RPMI7951 (cell line): ENCODE data around the gene NEK11. TPM values are rescaled to one million over a fixed set of nuclear protein-coding genes. Genes with fewer than 3 reads are reported as not detected.

Source experiments
- DNase-seq: peaks from one replicate; pipeline ENCODE4 v3.0.0-alpha.2; 2012; ENCODE audit warnings: low read depth
- total RNA-seq: library from RNA; depleted of rRNA; stranded (reverse); fragments of >200 nt; shearing (Covaris generic); gene quantifications from 2 replicates; pipeline ENCODE4 v1.2.3, GENCODE V29; 2014

Gene NEK11
- total RNA-seq, 1 experiment from 2014 or later = 4.0 TPM

DNA sequence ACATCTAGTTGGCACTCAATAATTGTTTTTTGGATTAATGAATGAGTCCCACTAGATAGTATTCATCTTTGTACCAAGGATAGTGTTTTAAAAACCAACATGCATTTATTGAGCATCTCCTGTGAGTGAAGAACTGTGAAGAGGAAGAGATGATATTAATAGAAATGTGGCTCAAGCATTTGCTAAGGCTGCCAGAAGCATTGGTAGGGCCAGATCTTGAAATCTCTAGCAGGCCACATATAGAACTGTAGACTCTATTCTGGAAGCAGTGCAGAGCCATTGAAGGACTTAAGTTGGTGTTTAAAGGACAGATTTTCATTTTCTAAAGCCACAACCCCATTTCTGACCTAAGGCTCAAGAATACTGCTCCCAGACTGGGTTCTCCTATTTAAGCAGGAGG lies 99.0 kb downstream of the NEK11 start:
- no peak for DNase-seq

DNA sequence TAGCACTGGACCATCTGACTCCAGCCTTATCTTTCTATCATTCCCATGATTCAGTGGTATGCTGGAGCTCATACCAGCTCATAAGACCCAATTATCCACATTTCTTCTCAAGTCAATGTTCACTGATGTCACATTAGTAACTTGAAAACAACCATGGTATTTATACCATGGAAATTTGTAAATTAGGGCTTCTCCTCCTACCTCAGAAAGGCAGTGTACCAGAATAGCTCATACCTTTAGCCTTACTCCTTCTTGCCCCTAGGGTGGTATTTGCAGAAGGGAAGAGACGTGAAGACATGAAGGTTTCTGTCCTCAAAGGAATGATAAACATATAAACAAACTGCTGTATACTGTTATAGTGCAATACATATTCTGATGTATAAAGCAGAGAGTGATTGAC lies 114.2 kb downstream of the NEK11 start:
- DNase-seq = no peak

DNA sequence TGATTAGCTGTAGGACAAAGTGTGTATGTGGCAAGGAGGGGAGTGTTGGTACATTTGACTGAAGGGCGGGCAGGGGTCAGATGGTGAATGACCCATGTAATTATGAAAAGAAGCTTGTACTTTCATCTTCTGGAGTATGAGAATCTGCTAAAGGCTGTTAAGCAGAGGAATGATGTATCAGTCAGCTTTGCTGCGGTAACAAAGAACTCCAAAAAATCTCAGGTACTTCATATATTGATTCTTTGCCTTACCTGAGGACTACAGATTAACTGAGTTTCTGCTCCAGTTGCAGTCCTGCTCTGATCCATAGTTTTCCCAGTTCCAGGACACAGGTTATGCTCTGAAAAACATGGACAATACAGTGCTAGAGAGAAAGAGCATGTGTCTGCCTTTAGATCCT lies 115.1 kb downstream of the NEK11 start:
- no peak for DNase-seq

DNA sequence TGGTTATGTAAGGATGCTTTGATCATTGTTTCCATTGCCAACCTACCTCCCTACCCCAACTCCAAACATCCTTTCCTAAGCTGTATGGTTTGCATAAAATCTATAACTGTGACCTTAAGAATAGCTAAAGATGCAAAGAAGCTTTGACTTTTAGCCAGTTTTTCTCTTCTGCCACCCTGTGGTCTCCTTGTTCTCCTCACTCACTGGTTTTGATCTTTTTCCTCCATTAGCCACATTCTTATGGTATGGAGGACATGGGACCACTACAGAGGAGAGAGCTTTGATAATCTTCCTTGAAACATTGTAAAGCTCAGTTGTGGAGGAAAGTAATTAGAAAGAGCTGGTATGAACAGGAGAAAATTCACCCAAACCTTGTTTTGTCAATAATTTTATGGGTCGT lies 115.9 kb downstream of the NEK11 start:
- no peak for DNase-seq

DNA sequence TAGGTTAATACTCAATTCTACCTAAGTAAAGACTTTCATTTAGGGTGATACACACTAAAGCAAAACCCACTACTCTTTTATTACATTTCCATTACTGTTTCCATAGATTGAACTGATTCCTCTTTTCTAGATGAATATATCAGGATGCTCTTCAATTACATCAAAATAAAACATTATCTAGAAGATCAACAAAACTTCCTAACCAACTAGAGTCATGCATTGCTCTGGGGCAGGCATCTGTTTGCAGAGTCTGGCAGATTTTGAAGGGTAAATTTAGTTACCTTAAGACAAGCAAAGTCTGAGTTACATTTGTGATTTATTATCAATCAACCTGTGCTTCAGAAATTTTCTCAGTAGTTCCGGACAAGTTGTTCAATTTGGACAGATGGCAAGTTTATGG lies 117.1 kb downstream of the NEK11 start:
- DNase-seq = no peak

DNA sequence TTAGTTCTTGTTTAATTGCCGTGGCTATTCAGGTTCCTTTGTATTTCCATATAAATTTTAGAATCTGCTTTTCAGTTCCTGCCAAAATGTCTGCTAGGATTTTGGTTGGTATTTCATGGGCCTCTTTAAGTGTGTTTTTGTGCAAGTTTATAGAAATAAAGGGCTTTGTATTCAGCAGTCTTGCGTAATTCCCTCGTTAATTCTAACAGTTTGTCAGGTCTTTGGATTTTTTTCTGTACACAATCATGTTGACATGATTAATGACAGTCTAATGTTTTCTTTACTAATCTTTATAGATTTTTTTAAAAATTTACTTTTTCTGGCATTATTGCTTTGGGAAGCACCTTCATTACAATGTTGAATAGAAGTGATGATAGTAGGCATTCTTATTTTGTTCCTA lies 120.9 kb downstream of the NEK11 start:
- DNase-seq = no peak

DNA sequence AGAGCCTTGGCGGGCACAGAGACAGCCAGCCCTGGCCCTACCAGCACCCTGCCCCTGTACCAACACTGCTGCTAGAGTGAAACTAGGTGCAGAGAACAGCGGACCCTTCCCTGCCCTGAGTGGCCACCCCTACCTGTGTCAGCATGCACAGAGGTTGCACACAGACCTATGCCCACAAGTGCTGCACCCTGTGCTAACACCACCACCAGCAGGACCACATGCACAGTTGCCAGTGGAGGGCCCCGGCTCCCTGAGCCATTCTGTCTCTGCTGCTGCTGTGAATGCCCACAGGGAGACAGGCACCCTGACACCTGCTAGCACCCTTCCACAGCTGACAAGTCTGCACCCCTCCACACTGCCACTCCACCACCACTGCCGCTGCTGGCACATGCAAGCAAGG lies 131.8 kb downstream of the NEK11 start:
- DNase-seq = no peak

DNA sequence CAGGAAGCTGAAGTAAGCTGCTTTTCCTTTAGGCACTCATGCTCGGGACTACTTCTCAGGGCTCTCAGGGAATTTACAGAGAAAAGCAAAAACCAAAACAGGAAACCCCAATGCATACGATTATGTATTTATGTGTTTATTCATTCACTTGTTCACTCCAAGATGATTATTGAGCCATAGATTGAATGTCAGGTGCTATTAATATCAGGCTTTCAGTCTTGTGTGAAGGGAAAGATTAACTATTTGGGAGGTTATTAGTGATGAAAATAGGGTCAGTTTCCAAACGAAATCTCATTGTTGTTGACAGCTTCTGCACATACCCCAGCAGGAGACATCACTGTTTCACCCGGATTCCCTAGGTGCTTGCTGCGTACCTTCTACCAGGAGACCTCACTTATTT lies 135.8 kb downstream of the NEK11 start:
- no peak for DNase-seq

DNA sequence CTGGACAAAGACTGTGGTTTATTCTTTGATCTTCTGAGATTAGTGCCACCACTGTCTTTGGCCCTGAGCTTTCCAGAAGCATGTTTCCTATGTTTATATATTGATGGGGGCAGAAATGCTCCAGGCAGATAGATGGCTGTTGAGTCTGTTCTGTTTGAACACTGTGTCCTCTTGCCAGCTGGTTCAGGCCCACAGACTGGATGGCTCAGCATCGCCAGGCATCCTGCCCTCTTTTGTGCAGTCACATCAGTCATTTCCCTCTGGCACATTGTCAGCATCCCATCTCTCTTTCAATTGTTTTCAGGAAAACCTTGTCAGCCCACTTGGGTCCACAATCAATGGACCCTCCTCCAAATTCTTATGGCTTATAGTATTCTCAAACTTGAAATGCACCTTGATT lies 141.2 kb downstream of the NEK11 start:
- DNase-seq = no peak

DNA sequence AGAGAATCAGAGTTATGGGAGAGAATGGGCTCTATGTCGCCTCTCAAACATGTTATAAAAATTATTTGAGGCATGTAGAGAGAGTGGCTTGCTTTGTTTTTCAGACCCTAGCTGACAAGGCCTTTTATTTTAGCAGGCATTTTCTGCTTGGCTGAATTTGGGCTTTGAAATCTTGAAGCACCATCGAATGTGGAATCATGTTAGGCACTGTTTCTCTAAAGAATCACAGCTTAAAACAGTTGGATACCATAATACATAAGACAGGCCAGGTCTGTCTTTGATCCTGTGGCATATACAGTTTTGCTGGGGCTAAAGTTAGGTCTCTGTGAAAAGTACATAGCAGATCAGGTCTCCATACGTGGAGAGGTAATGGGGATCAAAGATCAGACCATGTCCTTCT lies 142.7 kb downstream of the NEK11 start:
- no peak for DNase-seq

DNA sequence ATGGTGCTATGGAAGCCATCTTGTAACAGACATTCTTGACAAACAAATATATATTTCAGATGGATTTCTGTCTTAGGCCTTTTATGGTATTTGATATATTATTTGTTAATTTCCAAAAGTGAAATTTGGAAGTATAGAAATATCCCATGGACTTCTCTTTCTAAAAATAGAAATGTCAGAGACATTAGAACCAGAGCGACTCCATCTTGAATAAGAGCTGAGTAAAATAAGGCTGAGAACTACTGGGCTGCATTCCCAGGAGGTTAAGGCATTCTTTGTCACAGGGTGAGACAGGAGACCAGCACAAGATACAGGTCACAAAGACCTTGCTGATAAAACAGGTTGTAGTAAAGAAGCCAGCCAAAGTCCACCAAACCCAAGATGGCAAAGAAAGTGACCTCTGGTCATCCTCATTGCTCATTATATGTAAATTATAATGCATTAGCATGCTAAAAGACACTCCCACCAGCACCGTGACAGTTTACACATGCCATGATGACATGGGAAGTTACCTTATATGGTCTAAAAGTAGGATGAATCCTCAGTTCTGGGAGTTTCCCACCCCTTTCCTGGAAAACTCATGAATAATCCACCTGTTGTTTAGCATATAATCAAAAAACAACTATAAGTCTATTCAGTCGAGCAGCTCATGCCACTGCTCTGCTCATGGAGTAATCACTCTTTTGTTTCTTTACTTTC lies 146.0 kb downstream of the NEK11 start:
- no peak for DNase-seq

DNA sequence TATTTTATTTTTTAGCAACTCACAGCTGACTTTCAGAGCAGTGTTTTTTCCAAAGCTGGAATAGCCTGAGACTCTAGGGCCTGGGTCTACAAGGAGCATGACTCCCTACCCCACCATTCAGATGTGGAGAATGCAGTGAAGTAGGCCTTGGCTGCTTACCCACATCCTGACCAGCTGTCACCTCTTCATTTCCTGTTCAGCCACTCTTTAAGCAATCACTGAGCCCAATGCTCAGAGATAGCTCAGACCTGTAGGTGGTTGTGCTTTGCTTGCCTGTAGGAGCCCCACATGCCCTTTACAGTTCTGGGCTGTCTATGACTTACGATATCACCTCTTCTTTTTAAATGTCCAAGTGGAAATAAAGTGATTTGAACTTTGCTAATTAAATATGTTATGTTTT lies 148.1 kb downstream of the NEK11 start:
- peak; percentile 26 for DNase-seq

DNA sequence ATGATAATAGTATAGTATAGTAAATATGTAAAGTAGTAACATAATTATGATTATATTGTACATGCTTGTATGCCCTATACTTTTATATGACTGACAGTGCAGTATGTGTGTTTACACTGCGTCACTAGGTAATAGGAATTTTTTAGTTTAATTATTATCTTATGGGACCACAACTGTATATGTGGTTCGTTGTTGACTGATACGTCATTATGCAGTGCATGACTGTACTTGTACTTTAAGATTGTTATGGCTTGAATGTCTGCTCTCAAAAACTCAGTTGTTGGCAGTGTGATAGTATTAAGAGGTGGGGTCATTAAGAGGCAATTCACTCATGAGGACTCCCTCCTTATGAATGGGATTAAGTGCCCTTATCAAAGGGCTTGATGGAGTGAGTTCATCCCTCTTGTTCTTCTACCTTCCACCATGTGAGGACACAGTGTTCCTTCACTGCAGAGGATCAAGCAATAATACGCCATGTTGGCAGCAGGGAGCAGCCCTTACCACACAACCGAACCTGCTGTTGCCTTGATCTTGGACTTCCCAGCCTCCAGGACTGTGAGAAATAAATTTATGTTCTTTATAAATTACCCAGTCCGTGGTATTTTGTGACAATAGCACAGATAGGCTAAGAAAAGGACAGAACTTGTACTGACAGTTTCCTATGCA lies 152.2 kb downstream of the NEK11 start:
- DNase-seq = no peak

DNA sequence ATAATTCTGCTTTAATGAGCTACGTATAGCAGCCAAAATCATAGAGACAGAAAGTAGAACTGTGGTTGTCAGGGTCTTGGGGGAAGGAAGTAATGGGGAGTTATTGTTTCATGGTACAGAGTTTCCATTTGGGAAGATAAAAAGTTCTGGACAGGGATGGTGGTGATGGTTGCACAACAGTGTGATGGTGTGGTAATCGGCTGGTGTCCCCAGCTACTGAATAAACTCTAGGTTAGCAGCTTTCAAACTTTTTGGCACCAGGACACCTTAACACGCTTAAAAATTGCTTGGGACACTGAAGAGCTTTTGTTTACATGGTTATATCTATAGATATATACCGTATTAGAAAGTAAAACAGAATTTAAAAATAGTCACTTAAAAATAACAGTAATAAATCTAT lies 166.0 kb downstream of the NEK11 start:
- DNase-seq = no peak

DNA sequence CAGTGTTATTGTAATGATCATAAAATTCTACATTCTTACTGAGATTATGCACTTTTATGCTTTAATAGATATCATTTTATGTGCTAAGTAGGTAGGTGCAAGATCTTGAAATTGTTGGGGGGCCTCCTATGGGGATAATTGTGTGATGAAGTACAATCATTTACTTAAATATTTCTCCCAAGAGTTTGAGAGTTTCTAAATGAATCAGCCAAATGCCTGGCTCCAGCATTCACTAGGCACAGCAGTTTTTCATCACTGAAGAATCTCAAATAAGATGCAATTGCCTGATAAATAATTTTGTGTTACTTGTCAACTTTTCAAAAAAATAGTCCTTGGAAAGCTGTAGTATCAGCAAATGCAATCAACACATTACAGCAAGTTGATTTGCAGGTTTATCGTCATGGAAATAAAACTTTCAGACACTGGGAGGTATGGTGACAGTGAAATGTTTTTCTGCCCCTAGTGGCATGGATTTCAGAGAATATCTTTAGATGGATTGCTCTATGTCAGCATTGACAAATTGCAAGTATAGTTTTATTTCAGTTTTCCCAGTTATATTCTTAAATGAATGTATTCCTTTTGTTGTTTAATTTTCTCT lies 167.1 kb downstream of the NEK11 start:
- no peak for DNase-seq

DNA sequence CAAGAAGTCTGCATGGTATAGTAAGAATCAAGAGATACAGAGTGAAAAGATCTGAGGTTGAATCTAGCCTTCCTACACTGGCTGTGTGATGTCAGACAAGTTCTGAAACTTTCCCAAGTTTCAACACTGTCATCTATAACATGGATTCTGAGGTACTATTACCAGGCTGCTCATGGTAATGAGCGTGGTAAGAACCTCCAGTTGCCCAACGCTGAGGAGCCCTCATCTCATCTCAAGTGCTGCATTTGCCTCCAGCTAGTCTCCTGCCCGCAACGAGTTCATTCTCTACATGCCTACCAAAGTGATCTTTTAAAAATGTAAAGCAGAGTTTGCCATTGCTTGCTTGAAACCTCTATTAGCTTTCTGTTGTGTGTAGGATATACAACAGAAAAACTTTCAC lies 168.1 kb downstream of the NEK11 start:
- no peak for DNase-seq

DNA sequence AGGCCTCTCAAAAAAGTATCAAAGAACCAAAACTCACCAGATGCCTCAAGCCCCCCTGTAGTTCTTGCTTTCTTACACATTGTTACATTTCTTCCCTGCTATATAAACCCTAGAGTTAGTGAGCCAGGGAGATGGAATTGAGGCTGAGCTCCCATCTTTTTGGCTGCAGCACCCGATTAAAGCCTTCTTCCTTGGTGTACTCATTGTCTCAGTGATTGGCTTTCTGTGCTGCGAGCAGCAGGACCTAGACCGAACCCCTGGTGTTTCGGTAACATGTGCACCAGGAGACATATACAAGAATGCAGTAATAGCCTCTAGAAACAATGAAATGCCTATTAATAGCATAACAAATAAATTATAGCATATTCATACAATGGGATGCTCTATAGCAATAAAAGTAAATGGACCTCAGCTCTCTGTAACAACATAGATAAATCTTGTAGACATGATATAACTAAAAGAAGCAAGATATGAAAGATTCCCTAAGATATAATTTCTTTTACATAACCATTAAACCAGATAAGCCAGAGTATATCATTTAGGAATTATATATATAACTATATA lies 174.0 kb downstream of the NEK11 start:
- DNase-seq = no peak

DNA sequence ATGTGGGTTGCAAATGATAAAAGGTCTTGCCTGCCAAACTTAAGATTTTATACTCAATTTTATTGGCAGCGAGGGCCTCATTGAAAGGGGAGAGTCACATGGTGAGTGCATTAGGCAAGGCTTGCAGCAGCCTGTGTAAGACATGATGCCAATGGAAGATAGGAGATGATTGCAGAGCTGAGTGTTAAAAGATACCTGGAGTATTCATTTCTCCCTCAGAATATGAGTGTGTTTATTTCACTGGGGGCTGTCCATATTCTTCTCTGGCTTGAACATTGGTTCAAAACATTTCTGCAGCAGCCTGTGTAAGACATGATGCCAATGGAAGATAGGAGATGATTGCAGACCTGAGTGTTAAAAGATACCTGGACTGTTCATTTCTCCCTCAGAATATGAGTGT lies 189.7 kb downstream of the NEK11 start:
- no peak for DNase-seq

DNA sequence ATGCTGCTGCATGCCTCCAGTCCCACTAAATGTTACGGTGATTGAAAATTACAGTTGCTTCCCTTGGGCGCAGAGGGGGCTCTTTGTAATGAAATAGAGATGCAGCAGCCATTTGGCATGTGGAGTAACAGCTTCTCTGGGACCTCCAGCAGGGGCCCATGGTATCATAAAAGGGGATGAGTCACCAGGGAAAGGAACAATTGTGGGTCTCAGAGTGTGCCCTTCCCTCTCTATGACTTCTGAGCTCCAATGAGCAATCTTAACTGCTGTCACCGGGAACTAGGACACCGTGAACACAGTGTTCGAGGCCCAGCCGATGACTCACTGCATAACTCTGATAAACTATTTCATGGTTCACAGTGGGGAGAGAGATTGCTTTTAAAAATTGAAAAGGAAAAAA lies 190.1 kb downstream of the NEK11 start:
- peak; percentile 91 for DNase-seq

DNA sequence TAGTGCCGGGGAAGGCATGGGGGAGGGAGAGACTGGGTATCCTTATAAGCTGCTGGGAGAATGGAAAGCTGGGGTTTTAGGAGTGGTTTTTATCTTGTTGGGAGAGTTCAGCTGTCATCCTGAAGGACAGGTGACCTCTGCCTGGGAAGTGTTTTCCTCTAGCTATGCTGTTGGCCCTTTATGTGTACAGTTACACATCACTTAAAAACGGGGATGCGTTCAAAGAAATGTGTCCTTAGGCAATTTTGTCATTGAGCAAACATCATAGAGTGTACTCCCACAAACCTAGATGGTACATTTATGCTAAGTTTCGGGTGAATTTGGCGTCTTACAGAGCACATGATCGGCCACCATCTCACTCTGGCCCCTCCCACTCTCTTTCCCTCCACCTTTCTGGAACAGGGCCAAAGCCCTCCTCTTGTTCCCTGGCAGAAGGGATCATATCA lies 190.6 kb downstream of the NEK11 start:
- DNase-seq = peak; percentile 84

DNA sequence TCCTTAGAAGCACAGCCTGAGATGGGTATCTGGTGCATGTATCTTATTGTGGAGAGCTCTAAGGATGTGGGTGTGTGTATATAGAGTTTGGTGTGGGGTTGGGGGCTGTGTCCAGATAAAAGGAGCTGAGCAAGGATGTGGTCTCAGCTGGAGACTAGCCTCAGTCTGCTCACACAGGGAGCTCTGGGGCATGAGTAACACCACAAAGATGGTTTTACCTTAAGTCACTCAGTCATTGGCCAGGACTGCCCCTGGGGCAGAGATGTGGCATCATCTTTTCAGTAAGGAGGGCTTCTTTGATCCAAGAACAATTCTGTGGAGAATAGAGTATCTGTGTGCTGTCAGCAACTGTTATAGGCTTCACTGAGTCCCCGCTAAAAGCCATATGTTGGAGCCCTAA lies 191.5 kb downstream of the NEK11 start:
- peak; percentile 98 for DNase-seq

DNA sequence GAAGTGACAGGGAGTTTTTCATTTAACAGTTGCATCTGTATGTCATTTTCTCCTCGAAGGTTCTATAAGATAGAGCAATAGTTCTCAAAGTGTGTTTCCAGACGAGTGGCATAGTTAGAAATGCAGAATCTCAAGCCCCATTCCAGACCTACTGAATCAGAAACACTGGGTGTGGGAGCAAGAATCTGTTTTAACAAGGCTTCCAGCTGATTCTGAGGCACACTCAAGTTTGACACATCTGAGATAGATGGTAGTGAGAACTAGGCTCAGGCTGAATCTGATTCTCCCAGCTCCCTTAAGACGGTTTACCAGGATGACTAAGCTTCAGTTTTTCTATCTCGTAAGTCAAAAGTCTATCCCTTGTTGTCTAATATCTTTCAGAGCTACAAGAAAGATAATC lies 195.1 kb downstream of the NEK11 start:
- DNase-seq = peak; percentile 52

DNA sequence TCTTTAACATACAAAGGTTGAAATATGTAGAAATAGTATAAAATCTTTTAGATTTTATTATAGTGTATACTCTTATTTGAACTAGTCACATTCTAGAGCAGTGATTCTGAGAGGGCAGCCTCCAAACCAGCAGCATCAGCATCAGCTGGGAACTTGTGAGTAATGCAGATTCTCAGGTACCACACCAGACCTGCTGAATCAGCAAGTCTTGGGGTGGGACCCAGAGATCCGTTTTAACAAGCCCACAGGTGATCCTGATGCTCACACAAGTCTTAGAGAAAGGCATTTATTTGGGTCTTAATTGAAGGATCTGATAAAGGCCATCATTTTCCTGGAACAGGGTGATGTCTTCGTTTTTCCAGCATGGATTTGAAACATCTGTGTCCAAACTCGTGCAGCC lies 195.9 kb downstream of the NEK11 start:
- no peak for DNase-seq
